NK-92 (cell line): ENCODE data around the gene CRTAC1.

Experiments
- DNase-seq: peaks from one replicate; lab custom pipeline; 2025; ENCODE audit not compliant: unreplicated experiment; lab: John Stamatoyannopoulos, UW

The CRTAC1 gene

GRCh38 chr10:97925308-97925938 lies 105.0 kb downstream of the CRTAC1 start:
- DNase-seq: no peak

- no peak for DNase-seq
Observed at GRCh38 chr10:97924678-97925077, 105.7 kb downstream of the CRTAC1 start.

- no peak for DNase-seq
Observed at GRCh38 chr10:97923476-97923875, 106.9 kb downstream of the CRTAC1 start.

DNA sequence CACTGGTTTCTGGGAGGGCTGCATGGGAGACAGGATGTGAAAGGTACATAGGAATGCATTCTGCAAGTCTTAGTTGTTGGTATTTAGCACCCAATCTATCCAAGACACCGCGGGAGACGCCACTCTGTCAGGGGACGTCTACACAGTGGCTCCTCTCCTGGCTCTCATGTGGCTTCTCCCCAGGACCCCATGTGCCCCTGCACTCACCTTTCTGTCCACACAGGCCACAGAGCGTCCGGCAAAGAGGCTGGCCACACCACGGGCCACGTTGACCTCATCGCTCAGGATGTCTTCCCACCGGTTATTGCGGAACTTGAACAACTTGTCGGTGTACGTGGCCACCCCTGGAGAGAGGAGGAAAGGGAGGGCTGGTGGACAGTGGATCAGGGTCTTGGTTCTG lies 107.4 kb downstream of the CRTAC1 start:
- no peak for DNase-seq

DNA sequence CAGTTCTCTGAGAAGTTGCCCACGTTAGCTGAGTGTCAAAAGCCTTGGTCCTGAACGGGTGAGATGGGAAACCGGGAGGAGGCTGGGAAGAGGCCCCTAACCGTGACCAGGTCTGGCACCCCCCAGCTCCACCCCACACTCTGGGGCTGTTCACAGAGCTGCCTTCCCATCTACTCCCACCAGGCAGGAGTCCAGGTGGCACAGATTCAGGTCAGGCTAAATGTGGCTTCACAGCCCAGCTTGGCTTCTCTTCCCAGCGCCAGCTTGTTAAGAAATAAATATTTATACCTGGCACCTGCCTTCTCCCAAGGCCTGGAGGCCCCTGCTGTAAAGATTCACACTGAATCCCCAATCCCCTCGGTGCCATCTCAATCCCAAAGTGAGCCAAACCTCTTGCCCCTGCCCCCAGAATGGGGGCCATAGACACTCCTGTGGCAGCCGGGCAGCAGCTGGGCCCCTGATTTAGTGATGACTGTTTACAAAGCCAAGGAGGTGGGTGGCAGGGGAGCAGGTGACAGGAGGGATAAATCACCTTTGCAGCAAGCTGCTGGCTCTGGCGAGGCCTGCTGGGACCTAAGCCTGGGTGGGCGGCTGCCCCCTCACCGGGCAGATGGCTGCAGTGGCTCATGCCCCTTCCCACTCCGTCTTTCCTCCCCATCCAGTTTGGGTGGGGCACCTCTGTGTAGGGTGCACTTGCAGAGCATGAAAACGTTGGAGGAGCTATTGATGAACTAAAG lies 108.2 kb downstream of the CRTAC1 start:
- DNase-seq: no peak

DNA sequence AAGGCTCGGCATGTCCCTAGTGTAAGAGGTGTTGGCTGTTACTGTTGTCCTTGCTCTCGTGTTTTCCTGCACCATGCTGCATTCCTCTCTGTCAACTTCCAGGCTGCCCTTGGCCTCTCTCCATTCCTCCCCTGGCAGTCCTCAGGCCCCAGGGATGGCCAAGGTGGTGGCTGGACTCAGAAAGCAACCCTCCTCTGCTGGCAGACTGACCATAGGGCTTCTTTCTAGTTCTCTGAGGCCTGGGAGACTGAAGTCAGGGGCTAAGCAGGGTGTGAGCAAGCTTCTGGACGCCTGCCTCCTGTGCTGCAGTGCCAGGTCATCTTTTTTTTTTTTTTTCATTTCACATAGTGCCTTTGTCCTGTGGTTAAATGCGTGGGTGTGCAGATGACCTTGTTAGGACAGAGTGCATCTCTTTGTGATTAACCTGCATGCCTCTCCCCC lies 108.8 kb downstream of the CRTAC1 start:
- DNase-seq: no peak

GRCh38 chr10:97920865-97921264 lies 109.6 kb downstream of the CRTAC1 start:
- DNase-seq: no peak

DNA sequence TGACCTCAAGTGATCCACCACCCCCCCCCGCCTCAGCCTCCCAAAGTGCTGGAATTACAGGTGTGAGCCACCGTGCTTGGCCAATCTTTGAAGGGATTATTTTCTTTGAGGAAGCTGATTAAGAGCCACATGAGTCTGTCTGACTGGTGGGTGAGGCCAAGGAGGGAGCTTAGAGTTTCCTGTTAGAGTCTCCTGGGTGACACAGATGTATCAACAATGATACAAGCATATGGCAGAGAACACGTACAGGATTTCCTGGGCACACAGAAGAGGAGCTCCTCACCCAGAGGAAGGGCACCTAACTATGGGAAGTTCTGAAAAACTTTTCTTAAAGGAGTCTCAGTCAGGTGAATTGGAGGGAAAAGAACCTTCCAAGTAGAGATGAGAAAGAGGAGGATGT lies 111.4 kb downstream of the CRTAC1 start:
- DNase-seq: no peak

GRCh38 chr10:97916586-97916985 lies 113.8 kb downstream of the CRTAC1 start:
- DNase-seq: no peak

DNA sequence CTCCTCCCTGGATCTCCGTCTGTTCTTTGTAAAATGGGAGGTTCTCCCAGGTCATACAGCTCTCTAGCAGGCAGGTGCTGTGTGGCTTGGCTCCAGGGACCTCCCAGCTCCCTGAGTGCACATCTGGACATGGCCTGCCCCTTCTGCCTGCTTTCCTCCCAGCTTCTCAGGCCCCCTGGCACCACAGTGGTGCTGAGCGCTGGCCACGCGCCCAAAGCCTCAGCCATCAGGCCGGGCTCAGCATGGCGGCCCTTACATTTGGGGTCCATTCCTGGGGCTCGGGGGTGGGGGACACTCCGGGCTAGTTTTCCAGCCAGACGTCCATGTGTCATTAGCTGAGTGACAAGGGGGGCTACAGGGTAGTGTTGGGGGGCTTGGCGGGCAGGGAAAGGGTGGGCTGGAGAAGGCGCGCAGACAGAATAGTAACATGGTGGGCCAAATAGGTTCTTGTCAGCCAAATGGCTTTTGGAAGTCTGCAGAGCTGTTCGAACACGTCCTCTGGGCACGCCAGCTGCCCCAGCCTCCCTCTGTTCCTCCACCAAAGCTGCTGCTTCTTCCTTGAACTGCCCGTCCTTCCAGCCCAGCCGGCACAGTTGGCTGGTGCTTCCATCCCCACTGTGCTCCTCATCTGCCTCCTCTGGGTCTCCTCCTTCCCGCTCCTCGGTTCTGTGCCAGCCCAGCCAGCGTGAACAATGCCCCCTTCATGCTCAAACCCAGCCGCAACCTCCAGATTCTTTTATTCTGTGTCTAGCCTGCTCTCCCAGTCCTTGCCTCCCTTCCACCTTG lies 114.9 kb downstream of the CRTAC1 start:
- DNase-seq: no peak

- DNase-seq: no peak
Observed at GRCh38 chr10:97914837-97915211, 115.6 kb downstream of the CRTAC1 start.

- no peak for DNase-seq
Observed at GRCh38 chr10:97914171-97914836, 116.1 kb downstream of the CRTAC1 start.

DNA sequence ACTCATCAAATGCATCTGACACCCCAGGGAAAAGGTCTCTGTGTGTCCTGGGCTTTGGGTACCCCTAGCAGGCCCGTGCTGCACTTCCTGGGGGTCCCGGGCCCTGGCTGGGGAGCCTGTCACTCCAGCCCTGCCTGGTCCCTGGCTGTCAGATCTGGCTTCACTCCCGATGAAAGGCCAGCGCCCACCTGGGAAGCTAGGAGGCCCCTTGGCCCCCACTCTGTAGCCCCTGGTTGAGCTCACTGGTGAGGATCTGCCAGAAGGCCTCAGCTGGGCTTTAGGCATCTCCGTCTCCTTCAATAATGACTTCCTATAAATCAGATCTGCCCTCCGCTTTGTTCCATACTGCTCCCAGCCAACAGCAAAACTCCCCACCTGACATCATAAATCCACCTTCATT lies 116.8 kb downstream of the CRTAC1 start:
- DNase-seq: no peak

DNA sequence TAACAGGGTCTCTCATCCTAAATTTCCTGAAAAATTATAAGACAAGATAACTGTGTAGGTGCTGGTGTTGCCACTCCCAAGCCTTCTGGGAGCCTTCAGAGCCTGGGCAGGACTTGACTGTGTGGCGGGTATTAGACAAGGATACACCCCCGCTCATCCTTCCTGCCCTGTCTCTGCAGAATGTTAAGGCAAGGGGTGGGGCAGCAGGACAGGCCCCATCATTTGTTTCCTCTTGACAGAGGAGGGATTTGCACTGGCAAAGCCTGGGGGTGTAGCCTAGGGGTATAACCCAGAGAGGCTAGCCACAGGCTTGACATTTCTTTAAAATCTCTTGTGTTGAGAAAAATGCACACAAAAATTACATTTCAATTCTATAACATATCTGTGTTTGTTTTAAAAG lies 117.2 kb downstream of the CRTAC1 start:
- DNase-seq: no peak

DNA sequence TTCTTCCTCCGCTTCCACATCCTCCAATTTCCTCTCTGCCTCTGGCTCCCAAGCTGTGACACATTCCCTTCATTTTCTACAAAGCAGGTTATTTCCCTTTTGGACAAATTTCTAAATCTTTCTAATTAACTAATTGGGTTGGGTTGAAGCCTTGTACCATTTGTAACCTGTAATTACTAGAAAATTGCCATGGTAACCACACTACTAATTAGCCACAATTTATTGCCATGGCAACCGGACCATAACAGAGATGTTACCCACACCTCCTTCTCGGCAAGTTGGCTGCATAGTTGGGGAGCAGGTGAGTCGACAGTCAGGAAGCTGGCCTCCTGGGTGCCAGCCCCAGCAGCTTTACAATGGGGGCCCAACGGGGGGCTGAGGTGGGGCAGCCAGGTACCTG lies 119.2 kb downstream of the CRTAC1 start:
- no peak for DNase-seq

- no peak for DNase-seq
Observed at GRCh38 chr10:97910661-97911060, 119.8 kb downstream of the CRTAC1 start.

DNA sequence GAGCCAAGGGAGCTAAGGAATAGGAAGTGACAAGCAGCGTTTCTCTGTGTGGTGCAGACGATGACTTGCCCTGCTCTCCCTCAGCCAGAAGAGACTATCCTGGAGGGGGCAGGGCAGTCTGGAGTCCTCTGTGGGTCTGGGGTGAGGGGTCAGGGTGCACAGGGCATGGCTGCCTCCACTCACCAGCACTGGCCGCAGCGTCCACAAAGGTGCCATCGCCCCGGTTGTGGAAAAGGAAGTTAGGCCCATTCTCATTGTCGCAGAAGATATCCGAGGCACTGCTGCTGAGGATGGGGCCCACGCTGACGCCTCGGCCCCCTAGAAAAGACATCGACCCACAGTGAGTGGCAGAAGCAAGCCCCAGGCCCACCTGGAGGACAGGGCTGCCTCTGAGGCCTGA lies 122.6 kb downstream of the CRTAC1 start:
- no peak for DNase-seq

DNA sequence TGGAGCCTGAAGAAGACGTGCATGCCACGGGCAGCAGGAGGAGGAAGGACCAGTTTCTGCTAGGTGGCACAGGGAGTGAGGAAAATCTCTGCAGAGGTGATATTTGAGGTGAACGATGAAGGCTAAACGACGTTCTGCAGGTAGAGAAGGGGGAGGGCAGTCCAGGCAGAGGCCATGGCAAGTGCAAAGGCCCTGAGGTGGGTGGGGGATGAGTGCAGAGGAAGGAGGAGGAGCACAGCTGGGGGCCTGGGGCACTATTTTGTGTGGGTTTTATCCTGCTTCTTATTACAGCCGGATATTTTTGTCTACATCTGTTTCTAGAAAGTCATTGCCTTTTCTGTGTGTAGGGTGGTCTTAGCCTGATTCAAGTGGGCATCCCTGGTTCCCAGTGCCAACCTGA lies 123.2 kb downstream of the CRTAC1 start:
- DNase-seq: no peak

GRCh38 chr10:97905276-97905675 lies 125.1 kb downstream of the CRTAC1 start:
- no peak for DNase-seq

- DNase-seq: no peak
Observed at GRCh38 chr10:97904576-97904975, 125.8 kb downstream of the CRTAC1 start.

DNA sequence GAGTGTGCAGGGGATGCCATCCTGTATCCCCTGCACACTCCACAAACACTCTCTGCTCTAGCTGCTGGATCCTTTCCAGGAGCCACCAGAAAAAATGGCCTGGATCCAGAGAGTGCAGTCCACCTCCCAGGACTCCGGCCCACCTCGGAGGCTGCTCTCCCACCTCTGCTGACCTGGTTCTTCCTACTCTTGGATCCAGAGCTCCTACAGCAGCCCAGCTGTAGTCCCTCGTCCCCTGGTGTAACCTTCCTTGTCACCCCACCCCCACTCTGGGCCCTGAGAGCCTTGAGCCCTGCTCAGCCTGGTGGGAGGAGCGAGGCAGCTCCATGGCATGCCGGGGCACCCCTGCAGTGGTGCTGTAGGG lies 126.4 kb downstream of the CRTAC1 start:
- DNase-seq: no peak
